GM23338 (cell line): ENCODE results near the gene NTN3. TPM values are rescaled to one million over a fixed set of nuclear protein-coding genes. Genes with fewer than 3 reads are reported as not detected.

ENCODE experiments used
- ATAC-seq: fragments of 200-7000 bp; cut with Tn5 transposase; 3 replicates; pipeline ENCODE4 v1.9.1; 2020
- DNase-seq: peaks from one replicate; pipeline ENCODE4 v3.0.0-alpha.2; 2015; ENCODE audit warnings: low spot score
- H2AFZ ChIP-seq: fragments of 200-600 bp; sonication (generic); 2 replicates; pipeline ENCODE4 v1.8.0; 2016; ENCODE audit warnings: antibody characterized with exemption, mild to moderate bottlenecking, moderate library complexity
- H3F3A ChIP-seq: fragments of 200-600 bp; sonication (generic); replicated peaks from 2 replicates; pipeline ENCODE4 v1.8.0; 2017; ENCODE audit warnings: antibody characterized with exemption, mixed run types, low read depth
- H3K27ac ChIP-seq: fragments of 200-600 bp; sonication (generic); 2 replicates; pipeline ENCODE4 v1.6.1; 2016; ENCODE audit warnings: low read depth
- H3K27me3 ChIP-seq: fragments of 200-600 bp; sonication (generic); 2 replicates; pipeline ENCODE4 v1.8.0; 2016; ENCODE audit warnings: mild to moderate bottlenecking, mixed run types, moderate library complexity; ENCODE audit not compliant: insufficient read depth
- H3K36me3 ChIP-seq: fragments of 200-600 bp; sonication (generic); 2 replicates; pipeline ENCODE4 v1.8.0; 2016; ENCODE audit warnings: mild to moderate bottlenecking; ENCODE audit not compliant: insufficient read depth
- H3K4me1 ChIP-seq: fragments of 200-600 bp; sonication (generic); 2 replicates; pipeline ENCODE4 v1.8.0; 2016; ENCODE audit warnings: mild to moderate bottlenecking, moderate library complexity; ENCODE audit not compliant: insufficient read depth
- H3K4me2 ChIP-seq: fragments of 200-600 bp; sonication (generic); 2 replicates; pipeline ENCODE4 v1.7.1; 2017; ENCODE audit warnings: mixed run types
- H3K4me3 ChIP-seq: fragments of 200-600 bp; sonication (generic); 2 replicates; pipeline ENCODE4 v1.6.1; 2016; ENCODE audit warnings: mixed run types
- H3K79me2 ChIP-seq: fragments of 200-600 bp; sonication (generic); replicated peaks from 2 replicates; pipeline ENCODE4 v1.8.0; 2017; ENCODE audit warnings: mild to moderate bottlenecking; ENCODE audit not compliant: insufficient read depth
- H3K9me2 ChIP-seq: fragments of 200-600 bp; sonication (generic); 2 replicates; pipeline ENCODE4 v1.8.0; 2017; ENCODE audit not compliant: insufficient read depth
- H4K20me1 ChIP-seq: fragments of 200-600 bp; sonication (generic); replicated peaks from 2 replicates; pipeline ENCODE4 v1.8.0; 2017; ENCODE audit warnings: mild to moderate bottlenecking; ENCODE audit not compliant: insufficient read depth
- H3K27ac Mint-ChIP-seq: 2 replicates; pipeline ENCODE4 v1.8.0; 2020; ENCODE audit warnings: inconsistent platforms, mild to moderate bottlenecking, moderate library complexity, mixed read lengths
- H3K27me3 Mint-ChIP-seq: 3 replicates; pipeline ENCODE4 v1.8.0; 2022; ENCODE audit warnings: low read depth, mild to moderate bottlenecking, moderate library complexity, mixed read lengths, inconsistent platforms; ENCODE audit not compliant: insufficient read depth, poor library complexity
- H3K36me3 Mint-ChIP-seq: 3 replicates; pipeline ENCODE4 v1.8.0; 2021; ENCODE audit warnings: low read depth, mild to moderate bottlenecking, inconsistent platforms, moderate library complexity, mixed read lengths
- H3K4me1 Mint-ChIP-seq: 3 replicates; pipeline ENCODE4 v1.8.0; 2020; ENCODE audit warnings: mild to moderate bottlenecking, inconsistent platforms, mixed read lengths
- H3K4me3 Mint-ChIP-seq: 3 replicates; pipeline ENCODE4 v1.8.0; 2021; ENCODE audit warnings: moderate library complexity, mild to moderate bottlenecking, inconsistent platforms, mixed read lengths
- H3K9me3 Mint-ChIP-seq: 3 replicates; pipeline ENCODE4 v1.8.0; 2020; ENCODE audit warnings: moderate library complexity, mild to moderate bottlenecking, inconsistent platforms, mixed read lengths
- CREB1 ChIP-seq: fragments of 250-450 bp; sonication (Bioruptor Pico); IDR thresholded peaks from 2 replicates; pipeline ENCODE4 v1.5.0; 2020; ENCODE audit warnings: low read depth, mild to moderate bottlenecking, moderate library complexity
- CTCF ChIP-seq, 2 experiments: fragments of 200-600 bp in 1 of 2; sonication (generic) in 1 of 2; conservative IDR thresholded peaks; 2 replicates each; pipeline versions ENCODE4 v1.5.1 to v1.6.1; 2016 to 2017; ENCODE audit warnings: antibody characterized with exemption in 2 of 2, low read depth in 2 of 2, mild to moderate bottlenecking in 2 of 2, moderate library complexity in 1 of 2
- ETS1 ChIP-seq: IDR thresholded peaks from 2 replicates; pipeline ENCODE4 v1.6.1; 2016; ENCODE audit warnings: antibody characterized with exemption
- EZH2 ChIP-seq: fragments of 200-600 bp; sonication (generic); IDR thresholded peaks from one replicate; pipeline ENCODE4 v1.8.0; 2017; ENCODE audit warnings: antibody characterized with exemption, mild to moderate bottlenecking, low read depth; ENCODE audit not compliant: unreplicated experiment
- JUNB ChIP-seq: IDR thresholded peaks from one replicate; pipeline ENCODE4 v1.6.1; 2016; ENCODE audit warnings: antibody characterized with exemption; ENCODE audit not compliant: unreplicated experiment
- NANOG ChIP-seq: IDR thresholded peaks from 2 replicates; pipeline ENCODE4 v1.6.1; 2016; ENCODE audit warnings: antibody characterized with exemption, borderline replicate concordance
- POLR2AphosphoS5 ChIP-seq: IDR thresholded peaks from 2 replicates; pipeline ENCODE4 v1.6.1; 2016; ENCODE audit warnings: antibody characterized with exemption, low read depth
- REST ChIP-seq: IDR thresholded peaks from one replicate; pipeline ENCODE4 v1.6.1; 2018; ENCODE audit warnings: antibody characterized with exemption; ENCODE audit not compliant: unreplicated experiment
- STAT1 ChIP-seq: IDR thresholded peaks from one replicate; pipeline ENCODE4 v1.6.1; 2016; ENCODE audit warnings: antibody characterized with exemption; ENCODE audit not compliant: unreplicated experiment
- ZNF114 ChIP-seq: fragments of 250-450 bp; sonication (Bioruptor Pico); IDR thresholded peaks from 2 replicates; pipeline ENCODE4 v1.5.0; 2020; ENCODE audit warnings: mild to moderate bottlenecking, moderate library complexity
- ZNF331 ChIP-seq: fragments of 250-450 bp; sonication (Bioruptor Pico); IDR thresholded peaks from 2 replicates; pipeline ENCODE4 v1.5.0; 2020; ENCODE audit warnings: low read depth, mild to moderate bottlenecking, moderate library complexity
- polyA plus RNA-seq: library from polyadenylated mRNA; unstranded; fragments of >200 nt; fragmentation: Nextera tagmentation; extraction: Ambion mirVana; gene quantifications from 2 replicates; pipeline ENCODE4 v1.2.1, GENCODE V29; 2016
- total RNA-seq: library from RNA; depleted of rRNA; stranded (reverse); fragments of >200 nt; shearing (Covaris generic); gene quantifications from 2 replicates; pipeline ENCODE4 v1.2.3, GENCODE V29; 2014

The NTN3 gene
- total and polyA plus RNA-seq, 2 experiments from 2014 or later = 0.10 to 1.7 TPM

GRCh38 chr16:2489581-2489980, 18.5 kb downstream of the NTN3 start:
- Mint-ChIP-seq H3K4me1 (peaks cover 12% of the 10 kb centered on the region), H3K9me3 (no peaks in the 10 kb centered on the region), H3K27ac (no peak overlapping the region), H3K4me3 (no peak overlapping the region), H3K27me3 (peaks cover 14% of the 10 kb centered on the region), H3K36me3 (no peaks in the 10 kb centered on the region; the same call in 2 of the 3 replicates)
- no peaks in the 10 kb centered on the region for H3F3A ChIP-seq
- 0 out of 2 replicates have a peak, but pooled peaks cover 3% of the 10 kb centered on the region for H3K79me2 ChIP-seq
- no peak overlapping the region for H3K27ac ChIP-seq
- H3K27me3 ChIP-seq = no peaks in the 10 kb centered on the region
- H3K9me2 ChIP-seq = no peaks in the 10 kb centered on the region
- ATAC-seq = no peak
- TF ChIP-seq ZNF331 (no peak), ZNF114 (CRISPR knock-in tag) (no peak), CREB1 (CRISPR knock-in tag) (no peak), STAT1 (no peak), JUNB (no peak)
- DNase-seq = no peak
- H3K4me3 ChIP-seq = no peak overlapping the region
- no peaks in the 10 kb centered on the region; the same call in 1 of the 2 replicates for H4K20me1 ChIP-seq
- H2AFZ ChIP-seq = no peak overlapping the region
- H3K36me3 ChIP-seq = no peaks in the 10 kb centered on the region
- no peak overlapping the region for H3K4me2 ChIP-seq
- H3K4me1 ChIP-seq = no peaks in the 10 kb centered on the region

- Histone ChIP-seq H3K4me2 (no peak overlapping the region), H3K4me3 (no peak overlapping the region), H3K36me3 (no peaks in the 10 kb centered on the region), H3K79me2 (0 out of 2 replicates have a peak, but pooled peaks cover 3% of the 10 kb centered on the region), H3K27me3 (no peaks in the 10 kb centered on the region), H3K27ac (no peak overlapping the region), H4K20me1 (no peaks in the 10 kb centered on the region; the same call in 1 of the 2 replicates), H3K9me2 (no peaks in the 10 kb centered on the region), H3K4me1 (no peaks in the 10 kb centered on the region), H3F3A (no peaks in the 10 kb centered on the region), H2AFZ (no peak overlapping the region)
- Mint-ChIP-seq H3K4me3 (no peak overlapping the region), H3K9me3 (no peaks in the 10 kb centered on the region), H3K27ac (no peak overlapping the region), H3K36me3 (no peaks in the 10 kb centered on the region), H3K27me3 (peaks cover 13% of the 10 kb centered on the region), H3K4me1 (peaks cover 9% of the 10 kb centered on the region; the same call in 2 of the 3 replicates)
- ATAC-seq = no peak
- no peak for DNase-seq
- TF ChIP-seq NANOG (no peak), ZNF114 (CRISPR knock-in tag) (no peak), STAT1 (no peak), ZNF331 (no peak), POLR2AphosphoS5 (no peak), REST (no peak), ETS1 (no peak), CTCF (conservative IDR thresholded peaks at IDR 0.05; ENCODE audit: low read depth in 2 of 2) (no peak), EZH2 (no peak), JUNB (no peak)
Observed at GRCh38 chr16:2490190-2491105, 19.4 kb downstream of the NTN3 start.
